ENCODE data around the gene APELA.
A peak's percentile ranks its signal among the peaks of the same experiment; 100 is the strongest.

Gene APELA, protein sequence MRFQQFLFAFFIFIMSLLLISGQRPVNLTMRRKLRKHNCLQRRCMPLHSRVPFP

DNA sequence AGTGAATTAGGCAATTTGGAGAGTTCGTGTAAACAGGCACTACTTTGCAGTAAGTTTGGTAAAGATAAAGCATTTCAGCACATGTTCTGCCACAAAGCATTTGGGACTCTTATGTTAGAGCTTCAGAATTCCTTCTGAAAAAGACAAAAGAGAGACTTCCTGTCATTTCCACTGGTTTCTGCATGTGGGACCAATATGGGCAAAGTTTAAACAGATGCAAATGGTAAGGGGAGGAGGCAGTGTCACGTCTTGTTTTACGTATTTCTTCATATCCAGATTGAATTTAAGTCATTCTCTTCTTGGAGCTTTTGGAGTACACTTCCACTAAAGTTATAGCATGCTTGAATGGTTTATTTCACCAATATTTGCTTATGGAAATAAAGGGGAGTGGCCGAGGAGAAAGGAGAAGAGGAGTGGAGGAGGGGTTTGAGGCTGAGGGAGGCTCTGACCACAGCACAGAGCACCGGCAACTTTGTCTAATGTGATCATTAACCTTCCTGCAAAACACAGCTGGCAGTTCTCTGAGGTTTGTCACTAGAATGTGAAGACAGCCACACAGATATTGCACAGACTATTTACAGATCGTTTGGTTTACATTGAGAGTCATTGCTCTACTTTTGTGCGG is at the start of gene APELA:
Gene APELA, plus strand, starts transcription at position 479 of the 625 bp plus-strand sequence. CDS start 154 bp downstream, outside the sequence.
- TF ChIP-seq, protein P1, sequence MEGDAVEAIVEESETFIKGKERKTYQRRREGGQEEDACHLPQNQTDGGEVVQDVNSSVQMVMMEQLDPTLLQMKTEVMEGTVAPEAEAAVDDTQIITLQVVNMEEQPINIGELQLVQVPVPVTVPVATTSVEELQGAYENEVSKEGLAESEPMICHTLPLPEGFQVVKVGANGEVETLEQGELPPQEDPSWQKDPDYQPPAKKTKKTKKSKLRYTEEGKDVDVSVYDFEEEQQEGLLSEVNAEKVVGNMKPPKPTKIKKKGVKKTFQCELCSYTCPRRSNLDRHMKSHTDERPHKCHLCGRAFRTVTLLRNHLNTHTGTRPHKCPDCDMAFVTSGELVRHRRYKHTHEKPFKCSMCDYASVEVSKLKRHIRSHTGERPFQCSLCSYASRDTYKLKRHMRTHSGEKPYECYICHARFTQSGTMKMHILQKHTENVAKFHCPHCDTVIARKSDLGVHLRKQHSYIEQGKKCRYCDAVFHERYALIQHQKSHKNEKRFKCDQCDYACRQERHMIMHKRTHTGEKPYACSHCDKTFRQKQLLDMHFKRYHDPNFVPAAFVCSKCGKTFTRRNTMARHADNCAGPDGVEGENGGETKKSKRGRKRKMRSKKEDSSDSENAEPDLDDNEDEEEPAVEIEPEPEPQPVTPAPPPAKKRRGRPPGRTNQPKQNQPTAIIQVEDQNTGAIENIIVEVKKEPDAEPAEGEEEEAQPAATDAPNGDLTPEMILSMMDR (conservative IDR thresholded peaks at IDR 0.05; ENCODE audit: low read depth, low read length): no peak
- DNase-seq (ENCODE audit: low read depth): no peak
- no peak within 1 kb of the TSS for H3K4me3 ChIP-seq (ENCODE audit: low read depth, low read length)

DNA sequence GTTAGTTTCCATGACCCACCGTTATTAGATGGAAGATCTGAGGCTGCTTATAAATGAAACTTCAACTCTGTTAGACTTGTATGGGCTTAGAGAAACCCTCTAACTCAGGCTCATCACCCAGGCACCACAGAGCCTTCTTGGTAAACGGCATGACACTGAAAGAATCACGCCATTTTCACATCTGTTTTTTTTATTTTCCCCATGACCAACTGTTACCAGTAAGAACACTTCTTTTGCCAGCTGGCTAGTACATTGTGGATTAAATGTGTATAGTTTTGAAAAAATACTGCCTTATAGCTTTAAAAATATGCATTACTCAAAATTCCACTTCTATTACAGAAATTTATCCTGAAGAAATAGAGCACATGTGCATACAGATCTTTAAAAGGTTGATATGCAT is 48.0 kb upstream of the APELA start:
- TF ChIP-seq, protein P1 (conservative IDR thresholded peaks at IDR 0.05; ENCODE audit: low read depth, low read length): no peak
- H3K4me3 ChIP-seq (ENCODE audit: low read depth, low read length): no peak overlapping the region
- no peak for DNase-seq (ENCODE audit: low read depth)

DNA sequence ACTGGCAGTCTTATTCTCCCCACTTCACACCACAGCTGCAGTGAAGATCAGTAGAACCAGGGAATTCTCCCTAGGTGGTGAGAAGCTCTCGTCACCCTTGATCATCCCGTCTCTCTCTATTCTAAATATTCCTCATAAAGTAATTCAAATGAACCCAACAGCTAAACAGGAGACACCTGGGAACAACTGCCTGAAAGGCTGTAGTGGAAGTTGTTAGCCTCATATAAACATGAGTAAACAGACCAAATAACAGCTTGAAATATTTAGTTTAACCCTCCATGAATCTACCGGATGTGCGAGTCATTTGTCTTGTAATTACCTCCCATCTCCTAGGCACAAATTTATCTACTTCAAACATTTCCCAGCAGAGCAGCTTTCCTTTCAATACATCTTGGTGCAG is 30.4 kb upstream of the APELA start:
- DNase-seq (ENCODE audit: low read depth): no peak
- no peak overlapping the region for H3K4me3 ChIP-seq (ENCODE audit: low read depth, low read length)
- TF ChIP-seq, protein P1 (conservative IDR thresholded peaks at IDR 0.05; ENCODE audit: low read depth, low read length): no peak

DNA sequence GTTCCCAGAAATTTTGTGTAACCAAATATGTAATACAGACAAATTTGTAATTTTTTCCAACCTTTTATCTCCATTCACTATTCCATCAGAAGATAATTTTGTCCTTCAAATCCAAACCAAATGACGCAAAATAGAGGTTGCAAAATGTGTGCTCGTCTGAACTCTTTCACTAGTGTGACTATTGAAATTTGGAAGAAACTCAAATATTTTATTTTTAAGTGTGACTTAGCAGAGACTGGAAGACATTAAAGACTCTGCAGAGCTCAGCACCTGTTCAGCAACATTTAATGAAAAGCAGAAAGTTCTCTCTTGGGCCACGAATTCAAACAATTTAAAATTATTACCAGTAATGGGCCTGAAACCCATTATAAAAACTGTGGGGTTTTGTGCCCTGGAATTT is 30.0 kb upstream of the APELA start:
- TF ChIP-seq, protein P1 (conservative IDR thresholded peaks at IDR 0.05; ENCODE audit: low read depth, low read length): no peak
- no peak for DNase-seq (ENCODE audit: low read depth)
- no peak overlapping the region for H3K4me3 ChIP-seq (ENCODE audit: low read depth, low read length)

DNA sequence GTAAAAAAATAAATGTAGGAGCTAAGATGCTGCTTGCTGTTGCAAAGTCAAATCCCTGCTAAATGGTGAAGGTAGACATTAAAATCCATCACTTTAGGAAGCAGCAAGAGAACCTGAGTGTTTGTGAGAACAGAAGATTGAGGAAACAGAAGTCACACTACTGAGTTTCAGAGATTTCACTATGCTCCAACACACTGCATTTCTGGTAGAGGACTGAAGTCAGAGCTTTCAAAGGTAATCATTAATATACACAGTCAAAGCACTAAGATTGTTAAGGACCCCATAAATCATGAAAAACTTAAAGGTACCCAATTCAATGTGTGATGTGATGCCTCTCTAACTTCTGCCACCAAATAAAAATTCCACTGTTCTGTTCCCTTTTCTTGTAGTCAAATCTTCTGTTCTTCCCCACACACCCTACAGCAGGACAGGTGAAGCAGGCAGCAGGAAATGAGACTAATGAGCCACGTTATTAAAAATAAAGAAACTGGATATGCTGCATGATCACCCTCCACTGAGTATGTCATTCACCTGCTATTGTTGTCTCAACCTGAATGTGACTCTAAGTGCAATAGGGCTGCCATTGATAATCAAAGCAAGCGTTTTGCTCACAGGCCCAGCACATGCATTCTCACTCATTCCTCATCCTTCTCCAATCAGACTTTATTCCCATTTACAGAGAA is 28.9 kb upstream of the APELA start:
- TF ChIP-seq, protein P1 (conservative IDR thresholded peaks at IDR 0.05; ENCODE audit: low read depth, low read length): no peak
- no peak for DNase-seq (ENCODE audit: low read depth)
- H3K4me3 ChIP-seq (ENCODE audit: low read depth, low read length): no peak overlapping the region

DNA sequence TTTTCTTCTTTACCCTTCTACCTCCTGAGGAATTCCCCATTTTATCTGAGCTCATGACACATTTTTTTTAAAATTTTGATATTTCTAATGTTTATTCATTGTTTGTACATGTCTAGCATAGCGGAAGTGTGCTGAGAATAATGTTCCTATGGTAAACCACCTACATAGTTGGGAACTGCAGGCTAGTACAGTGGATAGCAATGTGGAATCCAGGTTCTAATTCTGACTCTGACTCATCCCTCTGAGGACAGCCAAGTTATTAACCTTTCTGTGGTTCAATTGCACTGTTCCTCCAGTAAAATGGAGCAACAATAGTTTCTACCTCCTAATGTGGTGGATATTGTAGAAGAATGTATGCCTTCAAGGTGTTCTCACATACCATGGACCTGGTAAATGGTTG is 20.6 kb upstream of the APELA start:
- no peak overlapping the region for H3K4me3 ChIP-seq (ENCODE audit: low read depth, low read length)
- peak; percentile 1 for DNase-seq (ENCODE audit: low read depth)
- TF ChIP-seq, protein P1 (conservative IDR thresholded peaks at IDR 0.05; ENCODE audit: low read depth, low read length): no peak
